Measurements from ENCODE around the gene INPP5D. TPM values are rescaled to one million over a fixed set of nuclear protein-coding genes. Genes with fewer than 3 reads are reported as not detected.
"Not testable (repeated sequence)": the region's sequence is repeated elsewhere in the genome, so short reads cannot be mapped to it uniquely, and the experiment has no call there.

Gene INPP5D
- total RNA-seq, 4 donors from 2014 or later, result 8.0 to 12.5 (median 11.9) TPM

GRCh38 chr2:233064530-233065199, 4.5 kb downstream of the INPP5D start:
- Histone ChIP-seq H3K27me3 (no peaks in the 10 kb centered on the region), H3K4me3 (no peak overlapping the region), H3K9me3 (no peaks in the 10 kb centered on the region), H3K4me1 (peaks cover 19 to 43% (median 36%) of the 10 kb centered on the region in 4 donors), H3K27ac (replicated peaks in 1 of 4) (no peak overlapping the region), H3K36me3 (no peaks in the 10 kb centered on the region)
- intact Hi-C loops (cut with DNase I), result no loop called here
- TF ChIP-seq POLR2AphosphoS5 (IDR thresholded peaks at IDR 0.05) (no peak), POLR2A (IDR thresholded peaks at IDR 0.05; ENCODE audit: low read depth) (no peak), EP300 (IDR thresholded peaks at IDR 0.05) (no peak), CTCF (IDR thresholded peaks at IDR 0.05) (no peak)
- DNase-seq (ENCODE audit: extremely low spot score), result no peak
- WGBS, result 88% methylated on average over 15 of the region's 16 CpGs

- H3K4me1 ChIP-seq, result peaks cover 18 to 41% (median 35%) of the 10 kb centered on the region in 4 donors
- H3K27me3 ChIP-seq; H3K36me3 ChIP-seq; H3K9me3 ChIP-seq; DNase-seq (ENCODE audit: extremely low spot score); H3K4me3 ChIP-seq; intact Hi-C loops (cut with DNase I); H3K27ac ChIP-seq (replicated peaks in 1 of 4): not testable (repeated sequence)
- WGBS, result 84% methylated on average over 4 of the region's 4 CpGs
These were observed 5.1 kb downstream of the INPP5D start for GRCh38 chr2:233065200-233065589.

- no peak overlapping the region for H3K27ac ChIP-seq (replicated peaks in 1 of 4)
- H3K4me1 ChIP-seq, result peaks cover 20 to 38% (median 32%) of the 10 kb centered on the region in 4 donors
- no peaks in the 10 kb centered on the region for H3K36me3 ChIP-seq
- H3K4me3 ChIP-seq, result no peak overlapping the region
- WGBS, result 83% methylated on average over 6 of the region's 9 CpGs
- H3K27me3 ChIP-seq, result no peaks in the 10 kb centered on the region
- TF ChIP-seq POLR2A (IDR thresholded peaks at IDR 0.05; ENCODE audit: low read depth) (no peak), CTCF (IDR thresholded peaks at IDR 0.05) (no peak), POLR2AphosphoS5 (IDR thresholded peaks at IDR 0.05) (no peak), EP300 (IDR thresholded peaks at IDR 0.05) (no peak)
- DNase-seq (ENCODE audit: extremely low spot score), result no peak
- intact Hi-C loops (cut with DNase I), result no loop called here
- H3K9me3 ChIP-seq, result peaks cover 0 to 2% (median 0%) of the 10 kb centered on the region in 4 donors
These were observed 5.9 kb downstream of the INPP5D start for GRCh38 chr2:233065954-233066470.

- Histone ChIP-seq H3K4me1 (peaks cover 3 to 12% (median 4%) of the 10 kb centered on the region in 4 donors), H3K4me3 (no peak overlapping the region), H3K36me3 (peaks cover 0 to 9% (median 0%) of the 10 kb centered on the region in 4 donors), H3K27ac (replicated peaks in 1 of 4) (no peak overlapping the region), H3K9me3 (peaks cover 0 to 14% (median 0%) of the 10 kb centered on the region in 4 donors), H3K27me3 (peaks cover 0 to 4% (median 0%) of the 10 kb centered on the region in 4 donors)
- TF ChIP-seq POLR2AphosphoS5 (IDR thresholded peaks at IDR 0.05) (no peak), POLR2A (IDR thresholded peaks at IDR 0.05; ENCODE audit: low read depth) (no peak), EP300 (IDR thresholded peaks at IDR 0.05) (no peak), CTCF (IDR thresholded peaks at IDR 0.05) (no peak)
- 62% methylated on average over 9 of the region's 9 CpGs for WGBS
- intact Hi-C loops (cut with DNase I), result no loop called here
- no peak for DNase-seq (ENCODE audit: extremely low spot score)
These were observed 8.7 kb downstream of the INPP5D start for GRCh38 chr2:233068762-233069418.

GRCh38 chr2:233072838-233073237, 12.7 kb downstream of the INPP5D start:
- WGBS, result 86% methylated on average over 4 of the region's 4 CpGs
- no peak for TF ChIP-seq POLR2AphosphoS5 (IDR thresholded peaks at IDR 0.05)
- TF ChIP-seq POLR2A (IDR thresholded peaks at IDR 0.05; ENCODE audit: low read depth), result no peak
- TF ChIP-seq CTCF (IDR thresholded peaks at IDR 0.05), result no peak
- no peak for TF ChIP-seq EP300 (IDR thresholded peaks at IDR 0.05)
- intact Hi-C loops (cut with DNase I), result no loop called here
- no peak overlapping the region for H3K27ac ChIP-seq (replicated peaks in 1 of 4)
- no peak for DNase-seq (ENCODE audit: extremely low spot score)
- H3K9me3 ChIP-seq, result peaks cover 0 to 14% (median 0%) of the 10 kb centered on the region in 4 donors
- H3K4me3 ChIP-seq, result no peak overlapping the region
- peaks cover 0 to 10% (median 9%) of the 10 kb centered on the region in 4 donors for H3K4me1 ChIP-seq
- peaks cover 0 to 9% (median 0%) of the 10 kb centered on the region in 4 donors for H3K36me3 ChIP-seq
- H3K27me3 ChIP-seq, result peaks cover 0 to 4% (median 0%) of the 10 kb centered on the region in 4 donors
